ENCODE results near the gene WSCD1. TPM values are rescaled to one million over a fixed set of nuclear protein-coding genes. Genes with fewer than 3 reads are reported as not detected.

Gene WSCD1
- total RNA-seq, 1 experiment from 2014 or later = 0.45 TPM

GRCh38 chr17:6108382-6108781 is 38.2 kb downstream of the WSCD1 start:
- Mint-ChIP-seq H3K27me3 (ENCODE audit: unreplicated experiment) (peaks cover 84% of the 10 kb centered on the region), H3K4me3 (ENCODE audit: low read depth, unreplicated experiment) (no peak overlapping the region), H3K9me3 (ENCODE audit: low read depth, unreplicated experiment) (no peaks in the 10 kb centered on the region), H3K36me3 (ENCODE audit: insufficient read depth, unreplicated experiment) (no peaks in the 10 kb centered on the region), H3K27ac (ENCODE audit: unreplicated experiment) (no peak overlapping the region), H3K4me1 (ENCODE audit: low read depth, unreplicated experiment) (no peaks in the 10 kb centered on the region)
- no peak for TF ChIP-seq CTCF (IDR thresholded peaks at IDR 0.05; ENCODE audit: unreplicated experiment)
- no peak for DNase-seq
- CTCF ChIA-PET = no interaction called here
- intact Hi-C loops (cut with micrococcal nuclease; ENCODE audit: unreplicated experiment) = no loop called here
- BruUV-seq (replicated peaks) = no TSS peak

GRCh38 chr17:6108987-6109386 is 38.8 kb downstream of the WSCD1 start:
- Mint-ChIP-seq H3K27ac (ENCODE audit: unreplicated experiment) (no peak overlapping the region), H3K27me3 (ENCODE audit: unreplicated experiment) (peaks cover 83% of the 10 kb centered on the region), H3K4me1 (ENCODE audit: low read depth, unreplicated experiment) (no peaks in the 10 kb centered on the region), H3K4me3 (ENCODE audit: low read depth, unreplicated experiment) (no peak overlapping the region), H3K36me3 (ENCODE audit: insufficient read depth, unreplicated experiment) (no peaks in the 10 kb centered on the region), H3K9me3 (ENCODE audit: low read depth, unreplicated experiment) (no peaks in the 10 kb centered on the region)
- no peak for DNase-seq
- CTCF ChIA-PET = no interaction called here
- intact Hi-C loops (cut with micrococcal nuclease; ENCODE audit: unreplicated experiment) = no loop called here
- BruUV-seq (replicated peaks) = no TSS peak
- TF ChIP-seq CTCF (IDR thresholded peaks at IDR 0.05; ENCODE audit: unreplicated experiment) = no peak

- BruUV-seq (replicated peaks) = no TSS peak
- Mint-ChIP-seq H3K4me3 (ENCODE audit: low read depth, unreplicated experiment) (no peak overlapping the region), H3K27ac (ENCODE audit: unreplicated experiment) (no peak overlapping the region), H3K9me3 (ENCODE audit: low read depth, unreplicated experiment) (no peaks in the 10 kb centered on the region), H3K27me3 (ENCODE audit: unreplicated experiment) (peaks cover 77% of the 10 kb centered on the region), H3K36me3 (ENCODE audit: insufficient read depth, unreplicated experiment) (no peaks in the 10 kb centered on the region), H3K4me1 (ENCODE audit: low read depth, unreplicated experiment) (no peaks in the 10 kb centered on the region)
- DNase-seq = no peak
- TF ChIP-seq CTCF (IDR thresholded peaks at IDR 0.05; ENCODE audit: unreplicated experiment) = no peak
- intact Hi-C loops (cut with micrococcal nuclease; ENCODE audit: unreplicated experiment) = no loop called here
- CTCF ChIA-PET = no interaction called here
Measured at GRCh38 chr17:6109536-6109935, 39.4 kb downstream of the WSCD1 start.

GRCh38 chr17:6110088-6110487 is 39.9 kb downstream of the WSCD1 start:
- DNase-seq = no peak
- no peak for TF ChIP-seq CTCF (IDR thresholded peaks at IDR 0.05; ENCODE audit: unreplicated experiment)
- CTCF ChIA-PET = no interaction called here
- Mint-ChIP-seq H3K36me3 (ENCODE audit: insufficient read depth, unreplicated experiment) (no peaks in the 10 kb centered on the region), H3K4me1 (ENCODE audit: low read depth, unreplicated experiment) (no peaks in the 10 kb centered on the region), H3K9me3 (ENCODE audit: low read depth, unreplicated experiment) (no peaks in the 10 kb centered on the region), H3K27ac (ENCODE audit: unreplicated experiment) (no peak overlapping the region), H3K27me3 (ENCODE audit: unreplicated experiment) (peaks cover 72% of the 10 kb centered on the region), H3K4me3 (ENCODE audit: low read depth, unreplicated experiment) (no peak overlapping the region)
- no TSS peak for BruUV-seq (replicated peaks)
- intact Hi-C loops (cut with micrococcal nuclease; ENCODE audit: unreplicated experiment) = no loop called here

GRCh38 chr17:6110592-6110991 is 40.4 kb downstream of the WSCD1 start:
- Mint-ChIP-seq H3K9me3 (ENCODE audit: low read depth, unreplicated experiment) (no peaks in the 10 kb centered on the region), H3K4me3 (ENCODE audit: low read depth, unreplicated experiment) (no peak overlapping the region), H3K27ac (ENCODE audit: unreplicated experiment) (no peak overlapping the region), H3K4me1 (ENCODE audit: low read depth, unreplicated experiment) (no peaks in the 10 kb centered on the region), H3K36me3 (ENCODE audit: insufficient read depth, unreplicated experiment) (no peaks in the 10 kb centered on the region), H3K27me3 (ENCODE audit: unreplicated experiment) (peaks cover 67% of the 10 kb centered on the region)
- no peak for TF ChIP-seq CTCF (IDR thresholded peaks at IDR 0.05; ENCODE audit: unreplicated experiment)
- CTCF ChIA-PET = no interaction called here
- intact Hi-C loops (cut with micrococcal nuclease; ENCODE audit: unreplicated experiment) = no loop called here
- DNase-seq = no peak
- no TSS peak for BruUV-seq (replicated peaks)

Measured in Calu3 (cell line).